Hepatocyte (in vitro differentiated cells): ENCODE results near the gene CD28. TPM values are rescaled to one million over a fixed set of nuclear protein-coding genes. Genes with fewer than 3 reads are reported as not detected.

Experiments used
- DNase-seq: peaks from one replicate; pipeline ENCODE4 v3.0.0-alpha.2; 2016; ENCODE audit warnings: low spot score
- H2AFZ ChIP-seq: fragments of 200-600 bp; sonication (generic); 2 replicates; pipeline ENCODE4 v1.6.0; 2016; ENCODE audit warnings: antibody characterized with exemption, mild to moderate bottlenecking
- H3K27ac ChIP-seq: fragments of 200-600 bp; sonication (generic); 2 replicates; pipeline ENCODE4 v1.5.1; 2016; ENCODE audit warnings: mild to moderate bottlenecking
- H3K27me3 ChIP-seq: fragments of 200-600 bp; sonication (generic); 2 replicates; pipeline ENCODE4 v1.6.1; 2016
- H3K36me3 ChIP-seq: fragments of 200-600 bp; sonication (generic); replicated peaks from 2 replicates; pipeline ENCODE4 v1.5.1; 2016; ENCODE audit warnings: low read depth; ENCODE audit not compliant: insufficient read depth
- H3K4me1 ChIP-seq: fragments of 200-600 bp; sonication (generic); 2 replicates; pipeline ENCODE4 v1.5.1; 2016; ENCODE audit warnings: mild to moderate bottlenecking, moderate library complexity; ENCODE audit not compliant: insufficient read depth
- H3K4me2 ChIP-seq: fragments of 200-600 bp; sonication (generic); 2 replicates; pipeline ENCODE4 v1.6.0; 2016
- H3K4me3 ChIP-seq: fragments of 200-600 bp; sonication (generic); 2 replicates; pipeline ENCODE4 v1.5.1; 2016; ENCODE audit warnings: mild to moderate bottlenecking
- H3K79me2 ChIP-seq: fragments of 200-600 bp; sonication (generic); 2 replicates; pipeline ENCODE4 v1.6.0; 2017; ENCODE audit warnings: mild to moderate bottlenecking
- H3K9me2 ChIP-seq: fragments of 200-600 bp; sonication (generic); replicated peaks from 2 replicates; pipeline ENCODE4 v1.6.0; 2017; ENCODE audit warnings: mild to moderate bottlenecking; ENCODE audit not compliant: insufficient read depth
- H3K9me3 ChIP-seq: fragments of 200-600 bp; sonication (generic); 2 replicates; pipeline ENCODE4 v1.5.1; 2016; ENCODE audit warnings: low read depth, mild to moderate bottlenecking
- H4K20me1 ChIP-seq: fragments of 200-600 bp; sonication (generic); 2 replicates; pipeline ENCODE4 v1.6.0; 2016; ENCODE audit warnings: mild to moderate bottlenecking; ENCODE audit not compliant: insufficient read depth, poor library complexity, severe bottlenecking
- EZH2 ChIP-seq: fragments of 200-600 bp; sonication (generic); IDR thresholded peaks from 2 replicates; pipeline ENCODE4 v1.6.1; 2016; ENCODE audit warnings: antibody characterized with exemption, mild to moderate bottlenecking, borderline replicate concordance
- EZH2phosphoT487 ChIP-seq: fragments of 200-600 bp; sonication (generic); IDR thresholded peaks from one replicate; pipeline ENCODE4 v1.6.1; 2018; ENCODE audit warnings: antibody characterized with exemption, mild to moderate bottlenecking, low read depth, moderate library complexity; ENCODE audit not compliant: unreplicated experiment, severe bottlenecking
- WGBS: methylation state at CpG from one replicate; pipeline ENCODE4 v1.1.6; 2016; ENCODE audit warnings: low lambda C conversion rate; ENCODE audit errors: missing lambda C conversion rate; 5-methylcytosine and 5-hydroxymethylcytosine counted together
- polyA plus RNA-seq: library from polyadenylated mRNA; unstranded; fragments of >200 nt; fragmentation: Nextera tagmentation; extraction: Ambion mirVana; gene quantifications from 2 replicates; pipeline ENCODE4 v1.2.1, GENCODE V29; 2016
- small RNA-seq: library from RNA; depleted of rRNA; stranded (forward); fragments of <200 nt; gene quantifications from one replicate; pipeline ENCODE3, GENCODE V24; 2014
- total RNA-seq: library from RNA; depleted of rRNA; stranded (reverse); fragments of >200 nt; gene quantifications from 2 replicates; pipeline ENCODE4 v1.2.3, GENCODE V29; 2014
- TF ChIP-seq, protein P1 (sequence below): fragments of 200-600 bp; sonication (generic); IDR thresholded peaks from 2 replicates; pipeline ENCODE4 v1.5.1; 2016; ENCODE audit warnings: antibody characterized with exemption, mild to moderate bottlenecking; ENCODE audit not compliant: poor library complexity

The CD28 gene
- total and polyA plus RNA-seq, 2 experiments from 2014 or later, result not detected

DNA sequence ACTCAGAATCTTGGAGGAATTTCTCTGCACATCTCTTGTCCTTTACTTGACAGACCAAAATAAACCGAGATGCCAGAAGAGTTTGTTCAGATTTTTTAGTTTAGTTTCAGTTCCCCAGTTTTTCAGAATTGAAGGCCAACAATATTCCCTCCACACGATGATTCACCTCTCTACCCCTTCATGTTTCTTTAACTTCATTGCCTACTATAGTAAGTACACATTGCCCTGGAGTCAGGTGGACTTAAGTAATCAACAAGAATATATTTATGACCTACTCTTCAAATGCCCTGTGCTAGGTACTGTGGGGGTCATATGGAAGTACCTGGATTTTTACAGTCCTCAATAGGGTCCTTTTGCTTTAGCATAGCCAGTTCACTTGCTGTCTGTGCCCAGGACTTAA lies 81.5 kb downstream of the CD28 start:
- H3K36me3 ChIP-seq, result no peaks in the 10 kb centered on the region
- no peak for TF ChIP-seq EZH2phosphoT487
- TF ChIP-seq EZH2, result no peak
- TF ChIP-seq, protein P1, sequence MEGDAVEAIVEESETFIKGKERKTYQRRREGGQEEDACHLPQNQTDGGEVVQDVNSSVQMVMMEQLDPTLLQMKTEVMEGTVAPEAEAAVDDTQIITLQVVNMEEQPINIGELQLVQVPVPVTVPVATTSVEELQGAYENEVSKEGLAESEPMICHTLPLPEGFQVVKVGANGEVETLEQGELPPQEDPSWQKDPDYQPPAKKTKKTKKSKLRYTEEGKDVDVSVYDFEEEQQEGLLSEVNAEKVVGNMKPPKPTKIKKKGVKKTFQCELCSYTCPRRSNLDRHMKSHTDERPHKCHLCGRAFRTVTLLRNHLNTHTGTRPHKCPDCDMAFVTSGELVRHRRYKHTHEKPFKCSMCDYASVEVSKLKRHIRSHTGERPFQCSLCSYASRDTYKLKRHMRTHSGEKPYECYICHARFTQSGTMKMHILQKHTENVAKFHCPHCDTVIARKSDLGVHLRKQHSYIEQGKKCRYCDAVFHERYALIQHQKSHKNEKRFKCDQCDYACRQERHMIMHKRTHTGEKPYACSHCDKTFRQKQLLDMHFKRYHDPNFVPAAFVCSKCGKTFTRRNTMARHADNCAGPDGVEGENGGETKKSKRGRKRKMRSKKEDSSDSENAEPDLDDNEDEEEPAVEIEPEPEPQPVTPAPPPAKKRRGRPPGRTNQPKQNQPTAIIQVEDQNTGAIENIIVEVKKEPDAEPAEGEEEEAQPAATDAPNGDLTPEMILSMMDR, result no peak
- 87% methylated on average over 2 of the region's 2 CpGs for WGBS
- H2AFZ ChIP-seq, result no peak overlapping the region
- no peaks in the 10 kb centered on the region for H3K9me2 ChIP-seq
- no peaks in the 10 kb centered on the region for H3K9me3 ChIP-seq
- H3K27ac ChIP-seq, result peak overlapping the region; percentile 82
- peaks cover 15% of the 10 kb centered on the region for H3K4me1 ChIP-seq
- no peaks in the 10 kb centered on the region for H3K27me3 ChIP-seq
- no peaks in the 10 kb centered on the region for H3K79me2 ChIP-seq
- no peak overlapping the region for H3K4me2 ChIP-seq
- no peak overlapping the region for H3K4me3 ChIP-seq
- H4K20me1 ChIP-seq, result no peaks in the 10 kb centered on the region
- peak; percentile 21 for DNase-seq

Small RNA genes within 50 kb of the gene (small RNA-seq; reads per million reads assigned to genes)
- gene AC125238.1, result not detected
- gene RNU6-474P, result not detected

Other genes with a start within 250 kb of the CD28 start
- 14.6 and 22.1 TPM in 2 replicates for gene RAPH1, start 171.3 kb upstream of the CD28 start, total RNA-seq
- gene RAPH1, start 171.3 kb upstream of the CD28 start, polyA plus RNA-seq, result 8.3 and 12.9 TPM in 2 replicates
- not detected in 2 replicates for gene CTLA4, start 161.1 kb downstream of the CD28 start, total RNA-seq
- gene CTLA4, start 161.1 kb downstream of the CD28 start, polyA plus RNA-seq, result not detected in 2 replicates
- 0.08 and 0.10 TPM in 2 replicates for gene ICOS, start 230.1 kb downstream of the CD28 start, total RNA-seq
- gene ICOS, start 230.1 kb downstream of the CD28 start, polyA plus RNA-seq, result not detected in 2 replicates